KBM-7 (cell line): ENCODE measurements around the gene GFRA1.

ENCODE experiments used
- DNase-seq: peaks from one replicate; pipeline ENCODE4 v3.0.0-alpha.2; 2015
- in situ Hi-C: fragments of 300-500 bp; cut with MboI; formaldehyde crosslinking; loops from 2 replicates; pipeline ENCODE4 v1.14.3; 2020; ENCODE audit warnings: low sequenced_read_pairs, low pct_unique_long_range_greater_than_20kb, mixed read lengths

The GFRA1 gene

DNA sequence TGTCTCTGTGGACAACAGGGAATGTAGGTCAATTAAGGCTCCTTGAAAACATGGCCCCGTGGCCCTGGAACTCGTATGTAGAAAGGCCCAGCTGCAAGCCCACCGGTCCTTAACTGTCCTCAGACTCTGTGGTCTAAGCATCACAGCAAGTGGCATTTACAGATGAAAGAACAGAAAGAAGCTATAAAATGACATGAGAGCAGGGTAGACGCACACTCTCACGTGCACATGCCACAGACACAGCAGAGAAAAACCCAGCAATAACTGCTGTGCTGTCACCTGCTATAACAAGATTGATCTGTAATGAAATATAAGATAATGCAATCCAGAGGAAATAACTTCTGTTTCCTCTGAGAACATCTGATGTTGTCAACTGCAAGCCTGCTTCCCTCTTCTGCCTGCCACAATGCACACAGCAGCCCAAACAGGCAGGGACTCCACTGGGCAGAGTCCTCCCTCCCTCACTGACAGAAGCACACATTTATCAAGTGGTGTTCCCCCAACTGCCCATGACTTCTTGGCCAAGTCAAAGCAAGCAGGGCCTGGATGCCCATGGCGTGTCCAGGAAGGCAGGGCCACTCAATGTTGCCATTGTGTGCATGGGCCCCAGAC lies 63.9 kb downstream of the GFRA1 start:
- DNase-seq = no peak
- in situ Hi-C loops = no loop called here

DNA sequence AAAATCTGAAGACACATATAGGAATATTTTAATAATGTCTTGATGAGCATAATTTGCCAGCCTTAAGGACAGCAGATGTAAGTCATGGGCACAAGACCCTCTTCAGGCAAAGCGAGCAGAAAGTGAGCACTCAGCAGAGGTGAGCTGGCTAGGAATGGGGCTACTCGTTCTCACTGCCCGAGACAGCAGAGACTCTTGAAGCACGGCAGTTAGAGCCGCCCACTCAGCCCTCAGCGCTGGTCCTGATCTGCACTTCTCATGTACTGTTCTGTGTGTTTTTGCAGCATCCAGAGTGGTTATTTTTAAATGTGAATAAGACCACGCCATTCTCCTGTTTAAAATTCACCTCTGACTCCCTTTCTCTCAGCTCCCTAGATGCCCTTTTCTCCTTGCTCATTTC lies 65.3 kb downstream of the GFRA1 start:
- in situ Hi-C loops = no loop called here
- no peak for DNase-seq

DNA sequence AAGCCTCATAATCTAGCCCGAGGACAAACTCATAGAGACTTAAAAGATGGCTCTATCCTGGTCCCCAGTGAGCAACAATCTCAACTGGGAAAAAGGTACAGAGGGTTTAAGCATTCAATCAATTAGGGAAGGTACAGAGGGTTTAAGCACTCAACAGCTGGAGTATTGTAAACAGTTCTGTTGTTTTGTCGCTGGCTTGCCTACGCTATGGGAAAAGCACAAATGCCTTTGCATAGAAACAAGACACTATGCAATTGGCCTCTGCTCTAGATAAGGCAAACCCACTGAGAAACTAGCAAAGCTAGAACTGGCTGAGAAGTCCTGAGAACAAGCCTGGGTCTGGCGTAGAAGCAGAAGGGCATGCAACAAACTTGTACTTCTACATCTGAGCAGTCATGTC lies 69.3 kb downstream of the GFRA1 start:
- in situ Hi-C loops = no loop called here
- no peak for DNase-seq

DNA sequence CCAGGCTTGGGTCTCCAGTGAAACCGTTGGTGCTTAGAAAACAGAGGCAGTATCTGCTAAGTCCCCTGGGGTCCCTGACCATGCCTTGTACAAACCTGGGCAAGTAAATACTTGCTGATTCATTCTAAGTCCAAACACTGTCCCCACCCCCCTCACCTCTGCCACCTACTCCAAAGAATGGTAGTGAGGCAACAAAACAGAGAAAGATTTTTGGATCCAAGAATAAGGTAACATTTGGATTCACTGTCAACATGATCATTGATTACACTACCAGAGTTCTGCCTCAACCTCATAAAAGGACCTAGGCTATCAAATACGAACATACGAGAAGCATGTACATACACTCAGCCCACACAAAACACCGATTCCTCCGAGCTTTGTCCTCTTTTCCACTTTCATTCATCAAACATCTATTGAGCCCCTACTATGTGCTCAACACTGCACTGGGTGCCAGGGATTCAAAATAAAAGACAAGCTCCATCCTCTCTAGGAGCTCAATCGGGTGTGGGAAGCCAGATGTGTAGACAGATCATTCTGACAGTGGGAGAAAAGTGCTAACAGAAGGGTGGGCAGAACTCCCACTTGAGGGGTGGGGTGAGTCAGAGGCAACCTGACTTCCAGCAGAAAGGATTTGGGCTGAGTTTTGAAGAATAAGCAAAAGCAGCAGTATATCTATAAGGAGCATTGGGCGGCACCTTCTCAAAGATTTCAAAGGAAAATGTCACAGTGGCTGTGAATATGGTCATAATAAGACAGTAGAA lies 71.2 kb downstream of the GFRA1 start:
- in situ Hi-C loops = no loop called here
- DNase-seq = no peak

DNA sequence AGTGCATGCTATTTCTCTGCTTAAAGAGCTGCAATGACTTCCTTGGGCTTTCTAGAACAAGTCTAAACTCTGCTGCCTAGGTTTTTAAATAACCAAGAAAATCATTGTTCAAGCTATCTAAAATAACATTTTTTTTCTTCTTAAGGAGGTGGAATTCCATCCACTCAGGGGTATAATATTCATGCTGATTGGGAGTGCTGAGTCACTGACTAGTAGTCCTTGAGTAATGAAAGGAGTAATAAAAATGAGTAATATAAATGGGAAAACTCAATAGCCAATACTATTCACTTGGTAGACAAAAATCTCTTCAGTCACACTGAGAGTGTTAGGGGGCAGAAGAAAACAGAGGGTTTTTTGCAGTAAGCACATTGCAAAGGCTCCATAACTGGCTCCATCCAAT lies 72.0 kb downstream of the GFRA1 start:
- in situ Hi-C loops = no loop called here

DNA sequence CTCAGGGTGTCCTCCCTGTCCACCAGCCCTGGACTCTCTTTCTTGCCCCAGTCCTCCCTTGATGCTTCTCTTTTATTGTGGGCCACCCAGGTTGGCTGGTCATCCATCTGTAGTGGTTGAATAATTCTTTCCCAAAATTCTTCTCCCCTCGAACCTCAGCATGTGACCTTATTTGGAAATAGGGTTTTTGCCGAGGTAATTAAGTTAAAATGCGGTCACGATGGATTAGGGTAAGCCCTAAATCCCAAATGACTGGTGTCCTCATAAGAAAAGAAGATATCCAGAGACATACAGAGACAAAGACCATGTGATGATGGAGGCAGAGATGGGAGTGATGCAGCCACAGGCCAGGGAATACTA lies 74.3 kb downstream of the GFRA1 start:
- DNase-seq = no peak
- in situ Hi-C loops = no loop called here

More for the DNA sequence above, 72.0 kb downstream of the GFRA1 start:
- DNase-seq = no peak

DNA sequence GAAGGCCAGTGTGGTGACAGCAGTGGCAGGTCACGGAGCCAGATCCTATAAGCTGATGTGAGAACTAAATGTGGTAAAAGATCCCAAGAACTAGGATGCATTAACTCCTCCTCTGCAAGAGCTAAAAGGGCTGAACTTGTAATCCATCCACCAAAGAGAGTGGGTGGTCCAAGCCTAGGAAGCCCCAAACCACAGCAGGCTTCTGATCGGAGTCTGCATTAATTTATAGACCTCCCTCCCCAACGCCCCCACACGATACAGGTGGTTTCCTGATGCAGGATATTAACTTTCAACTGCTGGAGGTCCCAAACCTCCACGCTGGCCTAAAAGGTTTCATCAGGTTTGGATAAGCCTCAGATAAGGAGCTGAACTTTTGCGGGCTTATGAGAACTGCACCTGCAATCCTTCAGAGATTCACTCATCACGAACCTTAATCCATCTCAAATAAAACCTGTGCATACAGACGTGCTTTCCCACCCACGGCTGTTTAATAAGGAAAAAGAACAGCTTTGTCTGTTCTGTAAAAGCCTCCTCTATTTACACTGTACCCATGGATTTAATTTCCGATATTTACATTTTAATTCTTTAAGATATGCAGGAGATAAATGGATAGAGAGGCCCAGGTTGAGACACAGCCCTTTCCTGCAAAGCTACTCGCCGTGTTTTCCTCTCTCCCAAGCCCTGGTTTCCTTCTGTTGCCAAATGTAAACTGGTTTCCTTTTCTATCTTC lies 74.9 kb downstream of the GFRA1 start:
- in situ Hi-C loops = no loop called here
- no peak for DNase-seq

DNA sequence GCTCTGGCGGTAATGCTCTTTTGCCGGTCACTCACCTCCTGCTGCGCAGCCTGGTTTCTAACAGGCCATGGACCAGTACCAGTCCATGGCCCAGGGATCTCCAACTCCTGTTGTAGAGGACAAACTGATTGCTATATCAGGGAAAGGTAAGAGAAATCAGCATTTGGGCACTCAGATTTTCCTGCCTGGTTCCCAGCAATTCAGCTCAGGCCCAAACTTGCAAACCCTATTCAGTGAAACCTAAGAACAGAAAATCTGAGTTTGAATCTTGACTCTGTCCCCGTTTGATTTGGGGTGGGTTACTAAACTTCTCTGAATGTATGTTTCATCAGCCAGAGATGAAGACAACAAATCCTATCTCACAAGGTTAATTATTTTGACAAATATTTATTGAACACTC lies 77.4 kb downstream of the GFRA1 start:
- in situ Hi-C loops = no loop called here

DNA sequence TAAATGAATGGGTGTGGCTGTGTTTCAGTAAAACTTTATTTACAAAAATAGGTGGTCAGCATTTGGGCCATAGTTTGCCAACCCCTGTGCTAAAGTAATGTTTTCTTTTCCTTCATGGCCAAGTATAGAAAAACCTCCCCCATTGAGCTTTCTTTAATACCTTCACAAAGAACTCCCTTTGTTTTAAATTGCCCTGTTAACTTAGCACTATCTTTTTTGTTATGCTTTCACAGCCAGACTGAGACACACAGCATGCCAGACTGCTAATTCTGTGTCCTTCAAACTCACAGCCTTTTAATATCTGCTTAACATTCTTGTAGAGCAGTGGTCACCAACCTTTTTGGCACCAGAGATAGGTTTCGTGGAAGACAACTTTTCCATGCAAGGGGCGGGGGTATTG lies 78.0 kb downstream of the GFRA1 start:
- DNase-seq = no peak
- in situ Hi-C loops = no loop called here

More for the DNA sequence above, 77.4 kb downstream of the GFRA1 start:
- no peak for DNase-seq

DNA sequence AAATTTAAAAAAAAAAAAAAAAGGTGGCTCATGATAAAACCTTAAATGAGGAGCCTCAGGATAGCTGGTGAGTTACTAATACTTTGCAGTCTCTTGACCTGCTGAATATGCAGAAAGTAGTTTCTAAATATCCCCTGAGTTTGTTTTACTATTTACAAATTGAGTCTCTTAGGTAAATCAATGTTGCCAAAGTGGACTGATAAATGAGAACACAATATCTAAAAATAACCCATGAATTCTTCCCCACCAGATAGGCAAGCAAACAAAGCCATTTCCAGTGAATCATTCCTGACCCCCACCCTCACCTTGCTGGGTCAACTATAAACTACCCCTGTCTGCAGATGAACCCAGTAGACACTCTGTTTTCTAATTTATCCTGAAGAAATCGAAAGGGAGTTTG lies 78.9 kb downstream of the GFRA1 start:
- no peak for DNase-seq
- in situ Hi-C loops = no loop called here

DNA sequence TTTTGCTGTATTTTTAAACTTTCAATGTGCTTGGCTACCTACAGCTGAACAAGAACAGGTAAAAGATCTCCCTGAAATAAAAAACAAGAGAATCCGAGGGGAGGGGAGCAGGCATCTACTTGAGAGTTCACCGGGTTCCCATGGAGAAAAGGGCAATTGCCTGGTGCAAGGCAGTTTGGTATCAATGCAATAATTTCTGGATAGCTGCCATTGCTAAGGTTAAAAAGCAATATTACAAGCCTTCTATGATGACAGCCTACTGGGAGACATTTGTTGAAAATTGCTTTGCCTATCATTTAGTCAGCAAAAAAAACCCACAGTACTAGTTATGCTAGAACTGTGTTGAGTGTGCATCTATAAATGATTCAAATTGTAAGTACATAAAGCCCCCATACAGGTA lies 82.1 kb downstream of the GFRA1 start:
- in situ Hi-C loops = no loop called here
- no peak for DNase-seq

DNA sequence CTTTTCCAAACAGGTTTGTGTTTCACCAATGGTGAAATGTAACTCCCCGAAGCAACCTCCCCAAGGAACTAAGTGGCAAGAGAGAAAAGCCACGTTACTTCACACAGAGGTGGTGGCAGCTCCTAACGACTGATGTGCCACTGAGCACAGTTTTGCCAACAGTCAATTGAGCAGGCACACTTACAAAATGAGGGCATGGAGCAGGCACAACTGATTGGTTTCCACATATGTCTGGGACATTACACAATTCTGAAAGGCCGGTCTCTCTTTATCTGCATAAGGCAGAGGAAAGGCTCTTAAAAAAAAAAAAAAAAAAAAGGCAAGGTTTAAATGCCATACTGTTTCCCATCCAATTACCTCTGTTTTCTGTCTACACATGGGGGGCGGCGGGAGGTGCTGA lies 86.7 kb downstream of the GFRA1 start:
- no peak for DNase-seq
- in situ Hi-C loops = no loop called here

DNA sequence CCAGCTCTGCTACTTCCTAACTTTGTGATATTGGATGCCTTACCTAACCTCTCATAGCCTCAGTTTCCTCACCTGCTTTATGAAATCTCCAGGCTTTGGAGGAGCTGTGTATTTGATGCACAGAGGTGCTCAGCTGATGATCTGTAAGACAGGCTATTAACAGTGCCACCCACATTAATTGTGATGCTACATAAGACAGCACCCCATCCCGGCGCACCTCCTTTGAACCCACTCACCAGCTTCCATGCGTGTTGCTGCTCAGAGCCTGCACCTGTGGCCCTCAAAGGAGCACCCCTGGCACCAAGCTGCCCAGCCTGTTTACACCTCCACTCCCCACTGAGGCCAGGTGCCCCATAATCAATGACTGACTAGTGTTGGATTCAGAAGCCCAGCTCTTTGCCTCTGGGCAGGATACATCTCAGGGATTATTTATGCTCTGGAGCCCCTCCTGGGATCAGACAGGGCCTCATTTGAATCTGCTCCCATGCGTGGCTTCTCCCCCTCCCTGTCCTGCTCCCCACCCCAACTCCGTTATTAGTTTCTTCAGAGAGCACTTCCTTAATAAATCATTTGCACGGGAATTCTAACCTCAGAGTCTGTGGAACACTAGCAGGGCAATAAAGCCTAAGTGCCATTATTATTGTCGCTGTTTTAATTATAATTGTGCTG lies 87.7 kb downstream of the GFRA1 start:
- in situ Hi-C loops = no loop called here
- DNase-seq = no peak

DNA sequence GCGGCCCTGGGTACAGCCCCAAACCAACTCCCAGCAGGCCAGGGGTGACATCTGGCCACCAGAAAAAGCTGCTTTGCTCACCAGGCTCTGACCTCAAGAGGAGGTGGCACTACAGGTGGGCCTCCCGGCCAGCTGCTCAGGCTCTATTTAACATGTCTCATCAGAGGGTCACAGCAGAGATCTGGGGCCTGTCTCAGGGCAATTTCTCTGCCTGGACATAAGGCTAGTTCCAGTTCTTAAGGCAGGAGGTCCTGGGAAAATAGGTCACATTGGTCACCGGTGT lies 88.6 kb downstream of the GFRA1 start:
- DNase-seq = no peak
- in situ Hi-C loops = no loop called here

DNA sequence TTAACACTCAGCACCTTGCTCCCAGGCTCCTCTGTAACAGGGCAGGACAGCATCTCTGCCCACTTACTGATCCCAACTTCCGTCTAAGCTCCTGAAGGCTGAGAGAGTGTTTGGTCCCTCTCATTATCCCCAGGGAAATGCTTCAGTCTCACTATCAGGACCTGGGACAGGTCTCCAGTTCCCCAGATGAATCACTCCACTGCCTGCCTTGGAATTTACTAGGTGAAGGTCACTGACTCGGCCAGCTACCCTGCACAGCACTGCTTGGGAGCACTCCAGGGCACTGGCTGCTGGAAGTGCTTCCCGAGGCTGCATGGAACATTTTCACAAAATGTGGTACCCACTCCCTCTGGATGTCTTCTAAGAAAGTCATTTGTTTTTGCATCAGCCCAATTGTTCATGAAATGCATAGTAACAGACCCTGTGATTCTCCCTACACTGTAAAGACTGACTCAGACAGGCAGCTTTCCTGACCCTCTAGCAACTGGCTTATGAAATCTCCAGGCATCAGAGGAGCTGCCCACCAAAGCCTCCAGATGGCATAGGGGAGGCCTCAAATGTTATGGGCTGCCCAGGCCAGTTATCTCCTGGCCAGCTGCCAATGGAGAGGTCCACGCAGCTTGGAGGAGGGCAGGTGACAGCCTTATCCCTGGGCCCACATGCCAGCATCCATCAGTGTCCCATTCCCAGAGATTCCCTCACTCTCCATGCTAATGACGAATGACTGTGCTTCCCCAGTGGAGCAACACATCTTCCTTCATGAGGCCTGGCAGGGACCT lies 89.1 kb downstream of the GFRA1 start:
- DNase-seq = no peak
- in situ Hi-C loops = no loop called here

DNA sequence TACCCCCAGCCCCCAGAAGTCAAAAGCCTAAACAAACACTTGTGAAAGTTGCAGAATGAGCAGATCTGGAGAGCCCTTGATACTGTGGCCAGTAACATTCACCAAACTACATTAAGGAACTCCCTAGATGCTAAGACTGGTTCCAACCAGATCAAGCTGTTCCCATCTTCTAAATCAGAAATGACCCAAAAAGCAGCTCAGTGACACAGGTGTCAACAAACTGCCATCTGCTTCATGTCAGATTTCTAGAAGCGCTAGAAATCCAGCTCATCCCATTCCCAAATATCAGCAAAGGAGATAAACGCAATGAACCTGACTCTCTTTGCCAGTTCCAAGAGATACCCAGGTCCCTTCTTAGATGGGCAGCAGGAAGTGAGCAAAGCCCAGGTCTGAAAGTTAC lies 90.6 kb downstream of the GFRA1 start:
- in situ Hi-C loops = no loop called here
- DNase-seq = no peak

DNA sequence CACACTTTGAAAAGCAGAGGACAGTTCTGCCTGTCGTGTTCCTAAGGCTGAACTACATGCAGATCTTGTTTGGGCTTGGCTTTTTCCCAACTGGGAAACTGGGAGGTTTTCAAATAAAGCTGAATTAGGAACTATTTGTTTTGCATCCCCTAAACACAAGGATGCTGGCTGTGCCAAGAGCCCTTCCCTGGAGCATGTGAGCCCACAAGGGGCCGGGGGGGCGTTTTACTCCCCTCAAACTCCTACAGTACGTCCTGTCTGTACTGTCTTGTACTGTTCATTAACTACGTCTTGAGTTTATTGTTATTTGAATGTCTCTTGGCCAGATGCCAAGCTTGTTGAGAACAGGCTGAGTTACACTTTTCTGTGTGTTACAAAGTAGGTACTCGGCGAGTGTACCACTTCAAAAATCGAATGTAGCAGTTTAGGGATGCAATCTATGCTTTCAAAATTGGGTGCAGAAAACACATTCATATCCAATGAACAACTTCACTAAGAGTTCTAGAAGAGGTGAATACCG lies 94.9 kb downstream of the GFRA1 start:
- in situ Hi-C loops = no loop called here
- DNase-seq = no peak

DNA sequence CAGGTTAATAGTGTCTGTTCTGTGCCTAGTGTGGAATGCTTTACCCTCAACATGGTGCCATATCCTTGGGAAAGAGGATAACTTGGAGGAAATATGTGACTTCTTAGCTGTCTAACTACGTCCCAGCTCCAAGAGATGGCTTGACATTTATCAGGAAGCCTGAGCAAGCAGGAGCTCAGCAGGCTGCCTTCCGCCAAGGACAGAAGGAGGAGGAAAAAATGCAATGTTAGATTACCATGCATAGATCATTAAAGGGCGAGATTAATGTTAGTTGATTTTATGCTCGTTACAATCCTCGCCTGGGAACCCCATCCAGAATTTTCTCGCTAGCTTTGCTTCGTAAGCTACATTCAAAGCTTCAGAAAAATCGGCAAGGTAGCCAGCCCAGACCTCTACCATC lies 97.8 kb downstream of the GFRA1 start:
- no peak for DNase-seq
- in situ Hi-C loops = no loop called here

DNA sequence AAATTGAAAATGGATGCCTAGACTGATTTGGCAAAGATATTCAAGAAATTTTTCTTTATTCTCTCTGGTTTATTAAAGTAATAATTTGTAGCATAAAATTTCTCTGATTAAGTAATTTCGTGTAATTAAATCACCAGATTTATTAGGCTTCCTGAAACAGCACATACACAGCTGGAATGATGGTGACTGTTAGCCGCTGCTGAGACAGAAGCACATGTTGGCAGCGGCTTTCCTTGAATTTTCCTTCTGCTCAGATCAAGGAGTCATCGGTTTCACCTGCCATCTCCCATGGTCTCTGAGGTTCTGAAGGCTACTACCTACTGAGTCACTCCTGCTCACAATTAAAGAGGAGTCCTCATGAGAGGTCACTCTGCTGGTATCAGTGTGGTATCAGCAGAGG lies 101.5 kb downstream of the GFRA1 start:
- DNase-seq = no peak
- in situ Hi-C loops = no loop called here
